DOHH2 (cell line): ENCODE data around the gene C11orf42.

ENCODE experiments used
- H3F3A ChIP-seq: fragments of 200-600 bp; sonication (generic), shearing (Covaris generic); 2 replicates; pipeline ENCODE4 v1.6.0; 2016; ENCODE audit warnings: antibody characterized with exemption, mild to moderate bottlenecking; ENCODE audit not compliant: control insufficient read depth, insufficient read depth
- H3K27ac ChIP-seq: fragments of 200-600 bp; sonication (generic); 2 replicates; pipeline ENCODE4 v1.5.1; 2014; ENCODE audit warnings: low read depth, mild to moderate bottlenecking, low read length, moderate library complexity
- H3K27me3 ChIP-seq: fragments of 200-600 bp; sonication (generic); 2 replicates; pipeline ENCODE4 v1.6.1; 2014; ENCODE audit warnings: mild to moderate bottlenecking, low read length, mixed read lengths; ENCODE audit not compliant: control insufficient read depth
- H3K36me3 ChIP-seq: fragments of 200-600 bp; sonication (generic); 2 replicates; pipeline ENCODE4 v1.6.1; 2014; ENCODE audit warnings: mild to moderate bottlenecking, low read length, moderate library complexity, mixed read lengths; ENCODE audit not compliant: control insufficient read depth
- H3K4me1 ChIP-seq: fragments of 200-600 bp; sonication (generic); 2 replicates; pipeline ENCODE4 v1.6.1; 2014; ENCODE audit warnings: mild to moderate bottlenecking, low read length, mixed read lengths; ENCODE audit not compliant: control insufficient read depth
- H3K4me2 ChIP-seq: fragments of 200-600 bp; sonication (generic); 2 replicates; pipeline ENCODE4 v1.6.0; 2014; ENCODE audit warnings: mild to moderate bottlenecking, low read length, moderate library complexity
- H3K4me3 ChIP-seq: fragments of 200-600 bp; sonication (generic); 2 replicates; pipeline ENCODE4 v1.5.1; 2014; ENCODE audit warnings: mild to moderate bottlenecking, low read length, mixed read lengths
- H3K79me2 ChIP-seq: fragments of 200-600 bp; sonication (generic); 2 replicates; pipeline ENCODE4 v1.6.1; 2014; ENCODE audit warnings: mild to moderate bottlenecking, low read length, mixed read lengths; ENCODE audit not compliant: control insufficient read depth
- H3K9me2 ChIP-seq: fragments of 200-600 bp; sonication (generic); replicated peaks from 2 replicates; pipeline ENCODE4 v1.6.1; 2014; ENCODE audit warnings: mild to moderate bottlenecking, low read length, mixed read lengths; ENCODE audit not compliant: control insufficient read depth
- H3K9me3 ChIP-seq: fragments of 200-600 bp; sonication (generic); 2 replicates; pipeline ENCODE4 v1.6.1; 2014; ENCODE audit warnings: antibody characterized with exemption, low read length, mixed read lengths; ENCODE audit not compliant: control insufficient read depth, insufficient read depth
- H4K20me1 ChIP-seq: fragments of 200-600 bp; sonication (generic); 2 replicates; pipeline ENCODE4 v1.6.0; 2014; ENCODE audit warnings: low read depth, mild to moderate bottlenecking, antibody characterized with exemption, low read length, moderate library complexity; ENCODE audit not compliant: control insufficient read depth, insufficient read depth
- CTCF ChIP-seq: fragments of 200-600 bp; sonication (generic); IDR thresholded peaks from one replicate; pipeline ENCODE4 v1.5.1; 2014; ENCODE audit warnings: antibody characterized with exemption, mild to moderate bottlenecking, low read depth, low read length; ENCODE audit not compliant: poor library complexity, severe bottlenecking
- EZH2phosphoT487 ChIP-seq: fragments of 200-600 bp; sonication (generic); IDR thresholded peaks from 2 replicates; pipeline ENCODE4 v1.6.1; 2017; ENCODE audit warnings: borderline replicate concordance, mild to moderate bottlenecking, antibody characterized with exemption, low read length, moderate library complexity, mixed read lengths

The C11orf42 gene

GRCh38 chr11:6223854-6224253 lies 18.5 kb downstream of the C11orf42 start:
- no peaks in the 10 kb centered on the region for H3K9me2 ChIP-seq
- H3K9me3 ChIP-seq, result no peaks in the 10 kb centered on the region
- no peaks in the 10 kb centered on the region for H3K4me1 ChIP-seq
- TF ChIP-seq EZH2phosphoT487 (no peak), CTCF (no peak)
- H4K20me1 ChIP-seq, result peaks cover 5% of the 10 kb centered on the region; the same call in 1 of the 2 replicates
- peaks cover 47% of the 10 kb centered on the region for H3K36me3 ChIP-seq
- H3K27me3 ChIP-seq, result no peaks in the 10 kb centered on the region
- no peak overlapping the region for H3K4me3 ChIP-seq
- H3K27ac ChIP-seq, result no peak overlapping the region
- H3K79me2 ChIP-seq, result peaks cover 34% of the 10 kb centered on the region
- H3F3A ChIP-seq, result no peaks in the 10 kb centered on the region
- no peak overlapping the region for H3K4me2 ChIP-seq

- Histone ChIP-seq H3K4me2 (no peak overlapping the region), H3K4me1 (no peaks in the 10 kb centered on the region), H3K27me3 (no peaks in the 10 kb centered on the region), H3K79me2 (peaks cover 39% of the 10 kb centered on the region), H3K9me2 (no peaks in the 10 kb centered on the region), H4K20me1 (peaks cover 5% of the 10 kb centered on the region; the same call in 1 of the 2 replicates), H3K27ac (no peak overlapping the region), H3K4me3 (no peak overlapping the region), H3K36me3 (peaks cover 42% of the 10 kb centered on the region), H3F3A (no peaks in the 10 kb centered on the region), H3K9me3 (no peaks in the 10 kb centered on the region)
- TF ChIP-seq CTCF, result no peak
- no peak for TF ChIP-seq EZH2phosphoT487
These were observed 19.1 kb downstream of the C11orf42 start for GRCh38 chr11:6224421-6224820.

GRCh38 chr11:6225024-6225423 lies 19.7 kb downstream of the C11orf42 start:
- Histone ChIP-seq H3K36me3 (peaks cover 37% of the 10 kb centered on the region), H3K4me3 (no peak overlapping the region), H3K9me2 (no peaks in the 10 kb centered on the region), H4K20me1 (peaks cover 5% of the 10 kb centered on the region; the same call in 1 of the 2 replicates), H3K79me2 (peaks cover 45% of the 10 kb centered on the region), H3F3A (no peaks in the 10 kb centered on the region), H3K27me3 (no peaks in the 10 kb centered on the region), H3K27ac (no peak overlapping the region), H3K4me1 (peaks cover 2% of the 10 kb centered on the region; the same call in 1 of the 2 replicates), H3K4me2 (no peak overlapping the region), H3K9me3 (no peaks in the 10 kb centered on the region)
- TF ChIP-seq CTCF (no peak), EZH2phosphoT487 (no peak)

GRCh38 chr11:6225896-6226295 lies 20.5 kb downstream of the C11orf42 start:
- TF ChIP-seq CTCF, result no peak
- no peak for TF ChIP-seq EZH2phosphoT487
- no peaks in the 10 kb centered on the region for H3F3A ChIP-seq
- no peak overlapping the region for H3K4me2 ChIP-seq
- no peaks in the 10 kb centered on the region for H3K9me3 ChIP-seq
- H3K36me3 ChIP-seq, result peaks cover 29% of the 10 kb centered on the region
- no peak overlapping the region for H3K4me3 ChIP-seq
- H3K27ac ChIP-seq, result no peak overlapping the region
- no peaks in the 10 kb centered on the region for H3K27me3 ChIP-seq
- H3K4me1 ChIP-seq, result peaks cover 9% of the 10 kb centered on the region
- no peaks in the 10 kb centered on the region for H3K9me2 ChIP-seq
- H4K20me1 ChIP-seq, result peaks cover 5% of the 10 kb centered on the region; the same call in 1 of the 2 replicates
- H3K79me2 ChIP-seq, result peaks cover 54% of the 10 kb centered on the region
